IPS-18a (cell line): Measurements from ENCODE around the gene PCSK1N.
"Not testable (repeated sequence)": the region's sequence is repeated elsewhere in the genome, so short reads cannot be mapped to it uniquely, and the experiment has no call there.

Experiments
- H3K27ac ChIP-seq: one replicate; pipeline ENCODE4 v1.5.1; 2013; ENCODE audit warnings: low read length
- H3K27me3 ChIP-seq: one replicate; pipeline ENCODE4 v1.6.1; 2013; ENCODE audit warnings: mild to moderate bottlenecking, low read length; ENCODE audit not compliant: control insufficient read depth, insufficient read depth
- H3K36me3 ChIP-seq: one replicate; pipeline ENCODE4 v1.6.1; 2013; ENCODE audit warnings: low read depth, low read length; ENCODE audit not compliant: control insufficient read depth
- H3K4me1 ChIP-seq: one replicate; pipeline ENCODE4 v1.6.1; 2013; ENCODE audit warnings: low read depth, low read length; ENCODE audit not compliant: control insufficient read depth
- H3K4me3 ChIP-seq: one replicate; pipeline ENCODE4 v1.5.1; 2013; ENCODE audit warnings: low read length
- H3K9ac ChIP-seq: one replicate; pipeline ENCODE4 v1.6.1; 2013; ENCODE audit warnings: mild to moderate bottlenecking, low read length, moderate library complexity
- H3K9me3 ChIP-seq: one replicate; pipeline ENCODE4 v1.6.1; 2013; ENCODE audit warnings: low read depth, low read length; ENCODE audit not compliant: control insufficient read depth

The PCSK1N gene

GRCh38 chrX:48835524-48836329 lies at the start of gene PCSK1N:
PCSK1N (minus strand) TSS chrX:48835610; CDS start chrX:48835532, 78 bp downstream.
- Histone ChIP-seq H3K27me3 (peaks cover 57% of the 10 kb centered on the region), H3K27ac (no peak within 1 kb of the TSS), H3K4me3 (peak within 1 kb of the TSS; percentile 52)

GRCh38 chrX:48883729-48884128 lies 48.3 kb upstream of the PCSK1N start:
- Histone ChIP-seq H3K4me1 (no peaks in the 10 kb centered on the region), H3K27ac (no peak overlapping the region), H3K9ac (no peak overlapping the region), H3K36me3 (no peaks in the 10 kb centered on the region), H3K9me3 (peaks cover 2% of the 10 kb centered on the region), H3K27me3 (no peaks in the 10 kb centered on the region), H3K4me3 (no peak overlapping the region)

More at GRCh38 chrX:48835524-48836329, at the start of gene PCSK1N:
- H3K9ac ChIP-seq = no peak within 1 kb of the TSS
- H3K36me3 ChIP-seq = no peaks in the 10 kb centered on the region
- H3K9me3 ChIP-seq = no peaks in the 10 kb centered on the region
- H3K4me1 ChIP-seq = no peaks in the 10 kb centered on the region

GRCh38 chrX:48876944-48877343 lies 41.5 kb upstream of the PCSK1N start:
- not testable (repeated sequence) for H3K27ac ChIP-seq, H3K9ac ChIP-seq, H3K36me3 ChIP-seq, H3K9me3 ChIP-seq, H3K4me1 ChIP-seq, H3K4me3 ChIP-seq, H3K27me3 ChIP-seq

GRCh38 chrX:48872017-48872416 lies 36.6 kb upstream of the PCSK1N start:
- not testable (repeated sequence) for H3K4me3 ChIP-seq, H3K9me3 ChIP-seq, H3K27me3 ChIP-seq, H3K9ac ChIP-seq, H3K27ac ChIP-seq, H3K36me3 ChIP-seq, H3K4me1 ChIP-seq

- H3K27me3 ChIP-seq = no peaks in the 10 kb centered on the region
- no peak overlapping the region for H3K4me3 ChIP-seq
- H3K36me3 ChIP-seq = no peaks in the 10 kb centered on the region
- H3K27ac ChIP-seq = no peak overlapping the region
- H3K9me3 ChIP-seq = peaks cover 13% of the 10 kb centered on the region
- no peaks in the 10 kb centered on the region for H3K4me1 ChIP-seq
- H3K9ac ChIP-seq = no peak overlapping the region
Observed at GRCh38 chrX:48864210-48864609, 28.8 kb upstream of the PCSK1N start.

GRCh38 chrX:48854898-48855297 lies 19.5 kb upstream of the PCSK1N start:
- Histone ChIP-seq H3K9me3 (peaks cover 10% of the 10 kb centered on the region), H3K4me1 (no peaks in the 10 kb centered on the region), H3K9ac (no peak overlapping the region), H3K4me3 (no peak overlapping the region), H3K36me3 (no peaks in the 10 kb centered on the region), H3K27ac (no peak overlapping the region), H3K27me3 (no peaks in the 10 kb centered on the region)

- not testable (repeated sequence) for H3K4me1 ChIP-seq, H3K36me3 ChIP-seq, H3K9ac ChIP-seq, H3K27ac ChIP-seq, H3K27me3 ChIP-seq, H3K4me3 ChIP-seq
- H3K9me3 ChIP-seq = peaks cover 13% of the 10 kb centered on the region
Observed at GRCh38 chrX:48854121-48854804, 18.9 kb upstream of the PCSK1N start.

- H3K4me1 ChIP-seq, H3K27me3 ChIP-seq, H3K4me3 ChIP-seq, H3K27ac ChIP-seq, H3K9ac ChIP-seq, H3K36me3 ChIP-seq: not testable (repeated sequence)
- peaks cover 15% of the 10 kb centered on the region for H3K9me3 ChIP-seq
Observed at GRCh38 chrX:48853494-48853893, 18.1 kb upstream of the PCSK1N start.

- H3K27me3 ChIP-seq = no peaks in the 10 kb centered on the region
- H3K36me3 ChIP-seq = no peaks in the 10 kb centered on the region
- no peak overlapping the region for H3K9ac ChIP-seq
- no peak overlapping the region for H3K27ac ChIP-seq
- no peak overlapping the region for H3K4me3 ChIP-seq
- H3K9me3 ChIP-seq = peaks cover 15% of the 10 kb centered on the region
- H3K4me1 ChIP-seq = no peaks in the 10 kb centered on the region
Observed at GRCh38 chrX:48852857-48853256, 17.4 kb upstream of the PCSK1N start.

GRCh38 chrX:48848847-48849246 lies 13.4 kb upstream of the PCSK1N start:
- H3K9ac ChIP-seq = no peak overlapping the region

GRCh38 chrX:48839686-48840085 lies 4.3 kb upstream of the PCSK1N start:
- Histone ChIP-seq H3K27ac (no peak overlapping the region), H3K27me3 (peaks cover 17% of the 10 kb centered on the region), H3K4me3 (no peak overlapping the region), H3K9ac (no peak overlapping the region), H3K36me3 (no peaks in the 10 kb centered on the region), H3K9me3 (no peaks in the 10 kb centered on the region), H3K4me1 (no peaks in the 10 kb centered on the region)

More at GRCh38 chrX:48848847-48849246, 13.4 kb upstream of the PCSK1N start:
- Histone ChIP-seq H3K27me3 (no peaks in the 10 kb centered on the region), H3K9me3 (peaks cover 13% of the 10 kb centered on the region), H3K4me3 (no peak overlapping the region), H3K4me1 (no peaks in the 10 kb centered on the region), H3K36me3 (no peaks in the 10 kb centered on the region), H3K27ac (no peak overlapping the region)

GRCh38 chrX:48834383-48834709 lies 1.1 kb downstream of the PCSK1N start:
- Histone ChIP-seq H3K27ac (no peak overlapping the region), H3K27me3 (peaks cover 70% of the 10 kb centered on the region), H3K9me3 (no peaks in the 10 kb centered on the region), H3K36me3 (no peaks in the 10 kb centered on the region), H3K4me1 (no peaks in the 10 kb centered on the region), H3K9ac (no peak overlapping the region), H3K4me3 (peak overlapping the region; percentile 52)
